Mesendoderm (in vitro differentiated cells): ENCODE measurements around the gene DENND4C. TPM values are rescaled to one million over a fixed set of nuclear protein-coding genes. Genes with fewer than 3 reads are reported as not detected.

Source experiments
- DNase-seq: peaks from one replicate; pipeline ENCODE4 v3.0.0; 2013
- H2AK5ac ChIP-seq: 2 replicates; pipeline ENCODE4 v1.6.1; 2013; ENCODE audit warnings: low read length, inconsistent platforms
- H2BK120ac ChIP-seq: 2 replicates; pipeline ENCODE4 v1.6.1; 2013; ENCODE audit warnings: low read depth, mild to moderate bottlenecking, low read length, moderate library complexity, mixed read lengths
- H2BK15ac ChIP-seq: replicated peaks from 2 replicates; pipeline ENCODE4 v1.6.1; 2013; ENCODE audit warnings: low read depth, mild to moderate bottlenecking, moderate library complexity
- H2BK5ac ChIP-seq: 2 replicates; pipeline ENCODE4 v1.6.1; 2013; ENCODE audit warnings: low read length, inconsistent platforms
- H3K18ac ChIP-seq: 2 replicates; pipeline ENCODE4 v1.6.1; 2013; ENCODE audit warnings: mild to moderate bottlenecking, low read length, mixed read lengths
- H3K23ac ChIP-seq: one replicate; pipeline ENCODE4 v1.6.1; 2013; ENCODE audit warnings: low read length
- H3K27ac ChIP-seq: 2 replicates; pipeline ENCODE4 v1.5.1; 2013; ENCODE audit warnings: low read depth, mild to moderate bottlenecking, inconsistent platforms, low read length, moderate library complexity
- H3K27me3 ChIP-seq: 2 replicates; pipeline ENCODE4 v1.6.1; 2013; ENCODE audit warnings: low read length, control low read depth, mild to moderate bottlenecking, inconsistent platforms; ENCODE audit not compliant: insufficient read depth, poor library complexity
- H3K36me3 ChIP-seq: 2 replicates; pipeline ENCODE4 v1.6.1; 2013; ENCODE audit warnings: low read length, inconsistent platforms; ENCODE audit not compliant: control insufficient read depth, insufficient read depth
- H3K4ac ChIP-seq: one replicate; pipeline ENCODE4 v1.6.1; 2013; ENCODE audit warnings: low read depth, mild to moderate bottlenecking, low read length, moderate library complexity
- H3K4me1 ChIP-seq: 2 replicates; pipeline ENCODE4 v1.6.1; 2013; ENCODE audit warnings: low read depth, low read length, inconsistent platforms; ENCODE audit not compliant: control insufficient read depth
- H3K4me2 ChIP-seq: 2 replicates; pipeline ENCODE4 v1.6.1; 2013; ENCODE audit warnings: low read length
- H3K4me3 ChIP-seq: 2 replicates; pipeline ENCODE4 v1.5.1; 2013; ENCODE audit warnings: mild to moderate bottlenecking, low read length
- H3K56ac ChIP-seq: one replicate; pipeline ENCODE4 v1.6.1; 2013; ENCODE audit warnings: low read length
- H3K79me1 ChIP-seq: 2 replicates; pipeline ENCODE4 v1.6.1; 2013; ENCODE audit warnings: low read length, inconsistent platforms
- H3K79me2 ChIP-seq: 2 replicates; pipeline ENCODE4 v1.6.1; 2013; ENCODE audit warnings: mild to moderate bottlenecking, low read length; ENCODE audit not compliant: control insufficient read depth, insufficient read depth
- H3K9ac ChIP-seq: 2 replicates; pipeline ENCODE4 v1.6.1; 2013; ENCODE audit warnings: low read length, inconsistent platforms
- H4K5ac ChIP-seq: one replicate; pipeline ENCODE4 v1.6.1; 2013; ENCODE audit warnings: low read length
- H4K8ac ChIP-seq: one replicate; pipeline ENCODE4 v1.6.1; 2013; ENCODE audit warnings: low read depth, mild to moderate bottlenecking, control low read depth, low read length, moderate library complexity
- WGBS: extraction: QIAGEN DNeasy Blood & Tissue Kit; methylation state at CpG from one replicate; pipeline ENCODE4 v1.1.7; 2013; ENCODE audit warnings: low lambda C conversion rate, missing lambda C conversion rate; ENCODE audit not compliant: insufficient coverage; ENCODE audit errors: extremely low coverage; 5-methylcytosine and 5-hydroxymethylcytosine counted together
- polyA plus RNA-seq, 2 experiments: library from polyadenylated mRNA; stranded (reverse); fragments of 200-250 nt; gene quantifications; one replicate each; pipeline ENCODE4 v1.2.3, GENCODE V29; 2013

DENND4C gene
- 4.2 TPM for polyA plus RNA-seq (2013, experiment 1 of 2)
- polyA plus RNA-seq (2013, experiment 2 of 2): 4.1 TPM

- Histone ChIP-seq H3K36me3 (no peaks in the 10 kb centered on the region), H3K79me2 (peaks cover 11% of the 10 kb centered on the region), H4K5ac (no peak within 1 kb of the TSS), H3K27ac (peak within 1 kb of the TSS; percentile 88), H3K23ac (no peak within 1 kb of the TSS), H2AK5ac (no peak within 1 kb of the TSS), H4K8ac (no peak within 1 kb of the TSS), H3K4me1 (peaks cover 4% of the 10 kb centered on the region), H3K27me3 (no peaks in the 10 kb centered on the region), H3K79me1 (peaks cover 2% of the 10 kb centered on the region), H2BK120ac (peak within 1 kb of the TSS; percentile 18), H3K4ac (peak within 1 kb of the TSS; percentile 72), H3K9ac (peak within 1 kb of the TSS; percentile 92), H3K56ac (peak within 1 kb of the TSS; percentile 97), H2BK5ac (peak within 1 kb of the TSS; percentile 50), H3K4me3 (peak within 1 kb of the TSS; percentile 82), H3K4me2 (peak within 1 kb of the TSS; percentile 87), H3K18ac (peak within 1 kb of the TSS; percentile 52), H2BK15ac (no peak within 1 kb of the TSS)
- peak; percentile 94 for DNase-seq
- WGBS: no CpG with 5 or more reads among the region's 86 CpGs
Measured at GRCh38 chr9:19230355-19231125, at the start of gene DENND4C. Gene DENND4C (plus strand): TSS chr9:19230693. CDS start chr9:19276175, 45,482 bp downstream.

GRCh38 chr9:19180991-19181390 lies 49.5 kb upstream of the DENND4C start:
- H3K79me2 ChIP-seq: no peaks in the 10 kb centered on the region
- no peak for DNase-seq
- no peaks in the 10 kb centered on the region for H3K4me1 ChIP-seq
- H3K23ac ChIP-seq: no peak overlapping the region
- H2BK120ac ChIP-seq: no peak overlapping the region
- H2AK5ac ChIP-seq: no peak overlapping the region
- no peak overlapping the region for H3K4me3 ChIP-seq
- H3K36me3 ChIP-seq: no peaks in the 10 kb centered on the region
- H3K27ac ChIP-seq: no peak overlapping the region
- no CpG with 5 or more reads among the region's 5 CpGs for WGBS
- H3K18ac ChIP-seq: no peak overlapping the region
- no peak overlapping the region for H3K56ac ChIP-seq
- no peak overlapping the region for H3K9ac ChIP-seq
- H4K5ac ChIP-seq: no peak overlapping the region
- H4K8ac ChIP-seq: no peak overlapping the region
- H3K4me2 ChIP-seq: no peak overlapping the region
- H3K79me1 ChIP-seq: no peaks in the 10 kb centered on the region
- H3K4ac ChIP-seq: no peak overlapping the region
- no peak overlapping the region for H2BK15ac ChIP-seq
- no peaks in the 10 kb centered on the region for H3K27me3 ChIP-seq
- H2BK5ac ChIP-seq: no peak overlapping the region

GRCh38 chr9:19181561-19181960 lies 48.9 kb upstream of the DENND4C start:
- Histone ChIP-seq H3K27ac (no peak overlapping the region), H3K23ac (no peak overlapping the region), H3K9ac (no peak overlapping the region), H2BK5ac (no peak overlapping the region), H4K8ac (no peak overlapping the region), H3K4me2 (no peak overlapping the region), H3K79me2 (no peaks in the 10 kb centered on the region), H3K4me3 (no peak overlapping the region), H3K4me1 (no peaks in the 10 kb centered on the region), H3K18ac (no peak overlapping the region), H3K4ac (no peak overlapping the region), H3K36me3 (no peaks in the 10 kb centered on the region), H2BK15ac (no peak overlapping the region), H3K27me3 (no peaks in the 10 kb centered on the region), H3K56ac (no peak overlapping the region), H2BK120ac (no peak overlapping the region), H2AK5ac (no peak overlapping the region), H4K5ac (no peak overlapping the region), H3K79me1 (no peaks in the 10 kb centered on the region)
- no peak for DNase-seq
- WGBS: no CpG with 5 or more reads among the region's 5 CpGs

- Histone ChIP-seq H3K36me3 (no peaks in the 10 kb centered on the region), H3K27ac (peak overlapping the region; percentile 11), H2AK5ac (no peak overlapping the region), H3K27me3 (no peaks in the 10 kb centered on the region), H3K56ac (no peak overlapping the region), H2BK15ac (peak overlapping the region; percentile 94), H2BK5ac (no peak overlapping the region), H3K4ac (peak overlapping the region; percentile 70), H3K79me1 (no peaks in the 10 kb centered on the region), H3K4me1 (no peaks in the 10 kb centered on the region), H4K8ac (no peak overlapping the region), H3K79me2 (no peaks in the 10 kb centered on the region), H3K18ac (peak overlapping the region; percentile 56), H3K23ac (no peak overlapping the region), H3K4me2 (no peak overlapping the region), H4K5ac (no peak overlapping the region), H3K4me3 (no peak overlapping the region), H2BK120ac (peak overlapping the region; percentile 45), H3K9ac (no peak overlapping the region)
- WGBS: no CpG with 5 or more reads among the region's 7 CpGs
- DNase-seq: peak; percentile 62
Measured at GRCh38 chr9:19184144-19184917, 46.2 kb upstream of the DENND4C start.

DNA sequence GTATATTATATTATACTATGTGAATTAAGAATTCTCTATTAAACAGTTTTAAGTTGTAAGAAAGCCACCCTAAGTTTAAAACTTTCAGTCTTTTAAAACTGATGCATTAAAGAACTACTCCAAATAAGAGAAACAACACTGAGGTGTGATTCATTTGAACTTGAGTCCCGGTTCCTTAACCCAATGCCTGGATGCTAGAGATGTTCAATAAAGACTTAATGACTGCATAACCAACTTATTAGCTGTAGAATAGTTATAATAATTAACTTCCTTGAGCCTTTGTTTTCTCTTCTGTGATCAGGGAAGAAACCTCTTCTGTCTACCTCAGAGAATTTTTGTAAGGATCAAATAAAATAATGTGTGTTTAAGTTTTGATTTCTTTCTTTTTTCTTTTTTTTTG lies 45.3 kb upstream of the DENND4C start:
- H3K9ac ChIP-seq: no peak overlapping the region
- no peak overlapping the region for H4K5ac ChIP-seq
- H3K23ac ChIP-seq: no peak overlapping the region
- H3K18ac ChIP-seq: no peak overlapping the region
- no peak overlapping the region for H2BK5ac ChIP-seq
- DNase-seq: no peak
- H2BK15ac ChIP-seq: no peak overlapping the region
- H2AK5ac ChIP-seq: no peak overlapping the region
- H3K4me2 ChIP-seq: no peak overlapping the region
- no peaks in the 10 kb centered on the region for H3K79me2 ChIP-seq
- H3K79me1 ChIP-seq: no peaks in the 10 kb centered on the region
- H3K36me3 ChIP-seq: no peaks in the 10 kb centered on the region
- no peak overlapping the region for H3K4me3 ChIP-seq
- no CpG with 5 or more reads among the region's 1 CpG for WGBS
- H3K27ac ChIP-seq: no peak overlapping the region
- H3K4me1 ChIP-seq: no peaks in the 10 kb centered on the region
- no peak overlapping the region for H3K4ac ChIP-seq
- no peaks in the 10 kb centered on the region for H3K27me3 ChIP-seq
- H3K56ac ChIP-seq: no peak overlapping the region
- H2BK120ac ChIP-seq: no peak overlapping the region
- H4K8ac ChIP-seq: no peak overlapping the region
